Stimulated activated CD4-positive, alpha-beta T cell treated with anti-CD3 and anti-CD28 coated beads, TNF-alpha, amount 100 ng/mL, for 1 hour (primary cell): ENCODE data around the gene ASB16.
A peak's percentile ranks its signal among the peaks of the same experiment; 100 is the strongest.

Experiments
- DNase-seq, 3 donors: peaks; one replicate each; pipeline ENCODE4 v3.0.0-alpha.2; 2020; ENCODE audit warnings: low read depth in 3 of 3, low spot score in 1 of 3

ASB16 gene

DNA sequence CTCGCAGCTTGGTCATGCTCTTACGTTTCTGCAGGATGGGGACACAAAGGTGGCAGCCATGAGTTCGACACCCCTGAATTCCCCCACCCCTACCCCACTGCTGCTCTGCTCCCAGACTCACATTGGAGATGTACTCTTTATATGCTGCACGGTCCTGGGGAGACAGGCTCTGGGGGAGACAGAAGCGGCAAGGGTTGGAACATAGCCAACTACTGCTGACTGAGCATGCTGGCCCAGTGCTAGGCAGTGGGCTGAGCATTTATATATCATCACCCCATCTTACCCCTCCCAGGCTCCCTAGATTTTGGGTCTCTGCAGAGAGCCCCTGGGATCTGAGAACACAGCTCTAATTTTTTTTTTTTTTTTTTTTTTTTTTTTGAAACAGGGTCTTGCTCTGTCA lies 37.2 kb downstream of the ASB16 start:
- DNase-seq: no peak

DNA sequence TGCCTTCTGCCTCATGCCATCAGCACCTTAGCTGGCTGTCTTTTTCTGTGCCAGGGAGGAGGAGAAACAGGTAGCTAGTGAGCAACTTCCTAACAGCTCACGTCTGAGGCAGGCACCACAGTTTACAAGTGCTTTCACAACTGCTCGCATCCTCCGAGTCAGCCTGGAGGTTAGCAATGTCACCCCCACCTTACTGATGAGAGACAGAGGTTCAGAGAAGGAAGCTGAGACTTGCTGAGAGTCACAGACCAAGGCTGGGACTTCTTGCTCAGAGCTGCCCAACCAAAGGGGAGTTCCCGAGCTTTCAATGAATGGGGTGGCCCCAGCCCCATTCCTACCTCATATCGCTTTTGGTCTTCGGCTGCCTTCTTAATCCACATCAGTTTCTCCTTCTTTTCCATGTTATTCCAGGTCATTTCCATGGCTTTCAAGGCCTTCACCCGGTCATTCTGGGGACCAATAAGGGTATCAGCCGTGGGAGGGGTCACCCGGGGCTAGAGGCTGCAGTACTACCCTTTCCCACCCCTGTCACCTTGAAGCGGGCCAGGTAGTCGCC lies 39.4 kb downstream of the ASB16 start:
- no peak for DNase-seq

DNA sequence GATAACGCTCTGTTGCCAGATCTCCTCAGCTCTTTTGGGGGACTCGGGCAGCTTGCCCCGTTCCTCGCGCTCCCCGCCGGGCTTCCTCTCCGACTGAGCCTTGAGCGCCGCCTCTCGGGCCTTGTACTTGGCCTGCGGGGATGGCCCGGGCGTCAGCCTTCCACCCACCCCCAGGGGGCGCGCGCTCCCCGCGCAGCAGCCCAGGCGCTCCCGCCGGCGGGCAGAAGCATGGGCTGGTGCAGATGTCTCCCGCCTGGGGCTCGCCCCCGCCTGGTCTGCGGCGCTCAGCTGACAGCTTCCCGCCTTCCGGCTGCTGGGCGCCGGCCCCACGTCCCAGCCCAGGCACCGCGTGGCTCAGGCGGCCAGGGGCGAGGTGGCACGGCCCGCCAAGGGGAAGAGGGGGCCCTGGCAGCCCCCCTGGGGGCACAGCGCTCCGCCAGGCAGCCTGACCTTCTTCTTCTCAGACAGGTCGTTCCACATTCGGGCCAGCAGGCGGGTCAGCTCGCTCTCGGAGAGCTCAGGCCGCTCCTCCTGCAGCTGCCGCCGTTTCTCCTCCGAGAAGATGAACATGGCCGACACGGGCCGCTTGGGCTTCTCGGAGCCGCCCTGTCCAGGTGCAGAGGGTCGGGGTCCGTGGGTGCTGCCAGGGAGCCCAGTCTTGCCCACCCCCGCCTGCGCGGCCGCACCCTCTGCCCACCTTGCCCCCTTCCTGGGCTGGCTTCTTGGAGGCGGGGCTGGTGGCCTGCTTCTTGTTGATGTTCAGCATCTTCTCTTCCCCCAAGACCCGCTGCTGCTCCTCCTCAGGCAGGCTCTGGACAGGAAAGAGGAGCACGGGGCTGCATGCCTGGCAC lies 40.1 kb downstream of the ASB16 start:
- peak; percentile 78 to 90 (median 87) for DNase-seq

DNA sequence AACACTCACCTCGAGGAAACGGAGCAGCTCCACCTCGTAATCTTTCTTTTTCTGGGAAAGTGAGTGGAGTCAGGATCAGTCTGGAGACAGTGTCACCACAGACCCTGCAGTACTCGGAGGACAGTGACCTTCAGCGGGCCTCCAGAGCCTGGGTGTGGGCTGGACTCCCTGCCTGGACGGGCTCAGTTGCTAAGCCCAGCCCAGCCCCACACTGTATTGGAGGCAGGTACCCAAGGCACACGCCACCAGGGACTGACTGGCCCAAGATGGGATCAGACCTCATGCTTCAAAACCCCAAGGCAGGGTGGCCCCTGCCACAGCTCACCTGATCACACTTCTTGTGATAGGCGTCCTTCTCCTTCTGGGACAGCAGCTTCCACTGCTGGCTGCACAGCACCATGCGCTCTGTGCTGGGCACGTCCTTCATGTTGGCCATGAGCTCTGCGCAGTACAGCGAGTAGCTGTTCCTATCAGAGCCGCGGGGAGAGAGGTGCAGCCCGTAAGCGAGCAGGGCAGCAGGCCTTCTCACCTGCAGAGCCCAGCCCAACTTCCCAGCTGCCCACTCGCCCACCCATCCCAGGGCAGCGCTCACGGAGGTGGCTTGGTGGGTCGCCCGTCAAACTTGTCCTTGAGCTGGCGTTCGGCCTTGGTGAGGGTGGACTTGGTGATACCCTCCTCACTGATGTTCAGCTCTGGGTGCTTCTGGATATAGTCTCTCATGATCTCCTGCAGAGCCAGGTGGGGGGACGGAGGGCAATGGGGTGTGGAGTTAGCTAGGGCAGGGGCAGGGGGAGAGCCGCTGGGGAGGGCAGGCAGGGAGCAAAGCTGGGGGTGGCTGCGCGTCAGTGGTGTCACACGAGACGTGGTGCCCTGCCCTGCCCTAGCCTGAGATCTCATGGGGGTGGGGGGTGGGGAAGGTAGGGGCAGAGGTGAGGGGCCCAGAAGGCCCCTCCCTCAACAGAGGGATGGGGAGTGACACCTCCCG lies 41.1 kb downstream of the ASB16 start:
- DNase-seq: no peak

DNA sequence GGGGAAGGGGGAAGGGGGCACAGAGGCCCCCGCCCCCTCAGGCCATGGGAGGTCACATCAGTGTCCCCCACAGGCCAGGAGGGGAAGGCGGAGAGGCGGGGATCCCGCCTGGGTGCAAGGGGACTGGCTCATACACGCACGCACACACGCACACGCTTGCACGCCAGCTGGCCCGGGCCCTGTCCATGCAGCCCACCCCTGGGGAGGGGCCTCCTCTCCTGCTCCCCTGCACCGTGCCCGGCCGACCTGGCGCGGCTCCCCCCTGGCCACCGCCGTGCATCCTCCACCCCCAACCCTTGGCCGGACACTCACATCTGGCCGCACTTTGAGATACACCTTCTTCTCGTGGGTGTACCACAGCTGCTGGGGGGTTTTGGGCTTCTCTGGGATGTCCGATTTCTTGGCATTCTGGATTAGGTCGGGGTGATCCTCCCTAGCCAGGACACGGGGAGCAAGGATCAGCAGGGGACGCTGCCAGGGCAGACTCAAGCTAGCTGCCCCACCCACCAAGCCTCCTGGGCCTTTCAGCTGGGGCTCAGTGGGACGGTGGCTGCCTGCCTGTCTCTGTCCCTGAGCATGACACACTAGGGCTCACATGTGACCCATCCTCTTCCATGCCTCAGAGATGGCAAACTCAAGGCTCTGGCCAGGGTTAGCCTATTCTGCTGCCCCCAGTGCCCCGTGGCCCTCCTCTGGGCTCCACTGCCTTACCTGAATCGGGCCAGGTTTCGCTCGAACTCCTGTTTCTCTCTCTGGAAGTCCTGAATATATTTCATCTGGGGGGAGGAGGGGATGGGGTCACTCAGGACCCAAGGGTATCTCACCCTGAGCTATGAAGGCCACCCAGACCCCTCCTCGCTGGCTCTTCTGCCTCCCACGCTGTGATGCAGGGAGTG lies 42.3 kb downstream of the ASB16 start:
- DNase-seq: no peak

DNA sequence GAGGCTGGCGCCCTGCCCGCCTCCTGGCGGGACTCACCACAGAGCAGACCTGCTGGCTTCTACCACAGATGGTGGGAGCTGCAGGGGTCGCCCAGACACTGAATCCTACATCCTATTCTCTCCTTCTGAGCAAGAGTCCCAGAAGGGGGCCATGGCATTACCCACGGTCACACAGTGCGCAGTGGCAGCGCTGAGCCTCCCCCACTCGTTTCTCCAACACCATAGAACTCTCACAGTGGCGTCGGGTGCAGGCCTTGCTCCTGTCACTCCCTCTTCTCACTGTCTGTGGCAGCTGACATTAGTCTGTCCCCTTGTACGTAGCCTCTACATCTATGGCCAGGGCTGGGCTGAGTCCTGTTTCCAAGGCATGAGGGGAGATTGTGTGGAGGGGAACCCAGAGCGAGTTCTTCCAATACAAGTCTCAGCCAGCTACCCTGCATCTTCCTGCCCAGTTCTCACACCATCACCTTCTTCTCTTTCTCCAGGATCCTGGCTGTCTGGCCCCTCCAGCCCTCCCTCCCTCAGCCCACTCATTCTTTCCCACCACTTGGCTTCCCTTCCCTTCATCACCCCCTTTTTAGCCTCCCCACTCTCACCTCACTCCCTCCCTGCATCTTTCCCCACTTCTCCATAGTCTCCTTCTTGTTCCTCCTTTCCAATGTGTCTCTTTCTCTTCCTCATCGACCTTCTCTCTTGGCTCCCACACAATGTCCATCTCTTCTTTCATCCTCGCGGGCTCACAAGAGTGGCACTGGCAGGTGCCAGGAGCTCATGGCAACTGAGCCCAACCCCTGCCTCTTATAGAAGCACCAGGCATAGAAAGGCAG lies 43.1 kb downstream of the ASB16 start:
- DNase-seq: no peak

DNA sequence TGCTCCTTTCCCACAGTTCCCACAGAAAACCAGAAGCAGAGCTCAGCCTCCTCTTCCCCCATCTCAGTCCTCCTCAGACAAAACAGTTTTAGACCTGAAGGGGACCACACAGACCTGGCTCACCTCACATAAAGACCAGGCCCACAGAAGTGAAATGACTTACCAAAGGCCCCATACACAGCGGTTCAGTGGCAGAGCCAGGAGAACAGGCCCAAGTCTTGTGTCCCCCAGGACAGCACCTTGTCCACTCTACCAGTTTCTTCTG lies 43.7 kb downstream of the ASB16 start:
- no peak for DNase-seq

DNA sequence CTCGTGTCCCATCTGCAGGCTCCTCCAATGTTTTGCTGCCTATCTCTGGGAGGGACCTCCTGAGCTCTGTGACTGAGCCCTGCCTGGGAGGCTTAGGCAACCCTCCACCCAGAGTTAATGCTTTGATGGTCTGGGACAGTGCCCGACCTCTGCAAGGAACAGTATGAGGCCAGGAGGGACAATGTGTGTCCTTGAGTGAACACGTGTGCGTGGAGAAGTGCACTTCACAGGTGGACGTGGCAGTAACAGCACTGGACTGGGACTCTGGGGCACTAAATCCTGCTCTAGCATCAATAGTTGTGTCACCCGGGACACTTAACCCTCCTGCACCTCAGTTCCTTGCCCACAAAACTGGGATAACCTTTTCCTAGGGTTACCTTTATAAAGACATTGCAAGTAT lies 44.4 kb downstream of the ASB16 start:
- DNase-seq: no peak

DNA sequence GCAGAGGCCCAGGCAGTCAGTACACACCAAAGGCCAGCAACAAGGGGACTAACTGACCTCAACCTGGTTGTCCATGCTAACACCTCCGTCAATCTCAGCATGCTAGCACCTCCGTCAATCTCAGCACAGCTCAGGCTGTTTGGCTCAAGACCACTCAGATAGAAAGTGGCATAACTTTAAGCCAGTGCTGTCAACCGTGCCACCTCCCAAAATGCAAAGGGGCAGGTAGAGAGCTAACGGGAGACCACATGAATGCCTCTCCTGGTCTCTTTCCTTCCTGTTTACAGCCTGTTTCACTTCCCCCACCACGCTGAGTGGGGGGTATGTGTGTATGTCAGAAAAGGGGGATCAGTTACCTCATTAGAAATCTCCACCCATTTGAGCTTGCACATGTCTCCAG lies 45.7 kb downstream of the ASB16 start:
- DNase-seq: no peak

DNA sequence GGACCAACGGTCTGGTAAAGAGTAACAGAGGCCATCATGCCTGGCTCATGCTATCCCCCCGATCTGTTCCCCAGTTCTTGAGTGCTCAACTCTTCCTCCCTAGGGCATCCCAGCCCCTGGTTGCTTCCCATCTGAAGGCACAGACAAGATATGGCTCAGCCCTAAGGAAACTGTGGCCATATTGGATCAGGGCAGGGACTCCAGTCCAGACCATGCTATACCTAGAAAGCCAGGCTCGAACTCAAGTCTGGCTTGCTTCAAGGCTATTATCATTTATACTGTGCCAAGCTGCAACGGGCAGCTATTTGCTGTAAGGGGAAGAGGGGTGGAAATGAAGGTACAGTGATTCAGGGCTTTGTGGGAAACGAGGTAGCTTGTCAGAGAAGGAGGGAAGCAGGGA lies 46.2 kb downstream of the ASB16 start:
- no peak for DNase-seq

DNA sequence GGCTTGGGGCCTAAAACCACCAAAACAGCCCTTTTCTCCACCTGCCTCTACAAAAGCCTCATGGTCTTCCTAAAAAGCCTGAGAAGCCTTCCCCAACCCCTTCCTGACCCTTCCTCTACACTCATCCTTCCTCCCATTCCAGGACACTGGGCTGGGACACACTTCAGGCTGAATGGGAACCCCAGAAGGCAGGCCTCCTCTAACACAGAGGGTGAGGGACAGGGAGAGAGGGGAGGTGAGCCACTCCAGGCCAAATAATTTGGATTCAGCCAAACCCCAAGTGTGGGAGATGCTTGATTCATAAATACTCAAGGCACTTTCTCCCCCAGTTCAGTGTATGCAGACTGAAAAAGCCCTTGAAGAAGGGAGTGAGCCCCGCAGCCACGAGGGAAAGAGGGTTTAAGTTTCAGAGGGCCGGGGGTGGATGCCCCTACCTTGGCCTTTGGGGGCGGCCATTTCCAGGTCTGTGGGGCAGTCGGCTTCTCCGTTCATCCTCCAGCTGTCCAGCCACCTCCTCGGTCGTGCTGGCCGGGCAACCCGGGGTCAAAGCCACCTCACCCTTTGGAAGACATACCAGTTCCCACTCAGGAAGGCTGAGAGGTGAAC lies 47.3 kb downstream of the ASB16 start:
- no peak for DNase-seq

DNA sequence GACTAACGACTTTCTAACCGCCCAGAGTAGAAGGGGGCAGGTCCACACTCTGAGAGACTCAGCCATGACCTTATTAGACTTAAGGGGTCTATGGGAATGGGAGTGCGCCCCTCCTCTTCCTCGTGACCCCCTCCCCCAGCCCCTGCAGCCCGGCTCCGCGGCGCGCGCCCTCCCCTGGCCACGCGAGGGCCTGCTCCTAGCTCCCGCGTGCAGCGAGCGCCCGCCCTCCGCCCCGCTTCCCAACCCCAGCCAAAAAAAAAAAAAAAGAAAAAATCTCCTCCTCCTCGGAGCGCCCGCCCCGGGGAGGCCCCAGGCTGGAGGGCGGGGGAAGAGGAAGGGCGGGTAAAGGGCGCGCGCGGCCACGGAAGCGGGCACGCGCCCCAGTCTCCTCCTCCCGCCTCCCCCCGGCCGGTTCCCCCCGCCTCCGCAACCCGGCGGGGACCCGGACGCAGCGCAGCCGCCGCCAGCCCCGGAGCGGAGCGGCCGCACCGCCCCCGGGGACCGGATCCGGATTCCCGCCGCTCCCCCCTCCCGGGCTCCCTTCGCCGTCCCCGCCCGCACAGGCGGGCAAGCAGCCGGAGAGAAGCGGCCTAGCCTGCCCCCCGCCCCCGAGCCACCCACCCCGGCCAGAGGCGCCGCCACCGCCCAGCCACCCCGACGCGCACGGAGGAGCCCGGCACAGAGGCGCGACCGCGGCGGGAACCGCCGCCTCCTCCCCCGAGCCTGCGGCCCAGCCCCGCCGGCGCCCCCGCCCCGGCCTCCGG lies 48.0 kb downstream of the ASB16 start:
- DNase-seq: peak; percentile 79 to 84 (median 81)

DNA sequence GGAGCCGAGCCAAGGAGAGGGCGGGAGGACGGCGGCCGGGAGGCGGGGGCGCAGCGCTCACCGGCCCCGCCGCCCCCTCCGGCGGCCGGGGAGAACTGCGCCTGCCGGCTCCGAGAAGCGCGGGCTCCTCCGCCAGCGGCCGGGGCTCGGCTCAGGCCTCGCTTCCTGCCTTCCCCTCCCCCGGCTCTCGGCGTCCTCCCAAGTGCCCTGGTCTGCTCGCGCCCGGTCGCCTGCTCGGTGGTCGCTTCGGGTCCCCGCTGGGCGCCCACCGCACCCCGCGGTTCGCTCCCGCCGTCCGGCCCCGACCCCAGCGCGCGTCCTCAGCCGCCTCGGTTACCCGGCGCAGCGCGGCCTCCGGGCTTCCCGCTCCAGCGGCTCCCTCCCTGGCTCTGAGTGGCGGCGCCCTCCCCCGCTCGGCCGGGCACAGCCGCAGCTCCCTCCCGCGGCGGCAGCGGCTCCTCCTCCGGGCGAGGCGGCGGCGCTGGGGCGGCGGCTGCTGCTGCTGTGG lies 48.7 kb downstream of the ASB16 start:
- peak in 2 of 3 donors; percentile 48 to 55 for DNase-seq

DNA sequence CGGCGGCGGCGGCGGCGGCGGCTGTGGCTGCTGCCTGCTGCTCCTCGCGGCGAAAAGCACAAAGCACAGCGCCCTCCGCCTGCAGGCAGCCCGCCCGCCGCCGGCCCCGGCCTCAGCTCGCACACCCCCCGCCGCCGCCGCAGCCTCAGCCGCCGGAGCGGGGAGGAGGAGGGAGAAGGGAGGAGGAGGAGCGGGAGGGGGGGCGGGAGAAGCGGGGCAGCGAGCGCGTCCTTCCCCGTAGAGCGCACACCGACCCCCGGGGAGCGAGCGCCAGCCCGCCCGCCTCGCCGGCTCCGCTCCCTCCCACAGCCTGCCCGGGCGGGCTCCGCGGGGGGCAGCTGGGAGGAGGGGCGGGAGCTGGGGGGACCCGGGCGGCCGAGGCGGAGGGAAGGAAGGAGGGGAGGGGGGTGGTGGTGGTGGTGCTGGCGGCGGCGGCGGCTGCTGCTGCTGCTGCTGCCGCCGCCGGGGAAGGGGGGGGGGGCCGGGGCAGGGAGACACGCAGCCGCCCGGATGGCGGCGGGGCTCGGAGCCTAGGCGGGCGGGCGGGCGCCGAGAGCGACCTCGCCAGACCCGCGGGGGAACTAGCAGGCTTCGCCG lies 49.2 kb downstream of the ASB16 start, which contains the start of gene UBTF:
Gene UBTF (minus strand): TSS at position 60 of the 597 bp plus-strand sequence. CDS start 1,446 bp downstream, outside the sequence.
- DNase-seq: peak in 2 of 3 donors; percentile 53 to 61

DNA sequence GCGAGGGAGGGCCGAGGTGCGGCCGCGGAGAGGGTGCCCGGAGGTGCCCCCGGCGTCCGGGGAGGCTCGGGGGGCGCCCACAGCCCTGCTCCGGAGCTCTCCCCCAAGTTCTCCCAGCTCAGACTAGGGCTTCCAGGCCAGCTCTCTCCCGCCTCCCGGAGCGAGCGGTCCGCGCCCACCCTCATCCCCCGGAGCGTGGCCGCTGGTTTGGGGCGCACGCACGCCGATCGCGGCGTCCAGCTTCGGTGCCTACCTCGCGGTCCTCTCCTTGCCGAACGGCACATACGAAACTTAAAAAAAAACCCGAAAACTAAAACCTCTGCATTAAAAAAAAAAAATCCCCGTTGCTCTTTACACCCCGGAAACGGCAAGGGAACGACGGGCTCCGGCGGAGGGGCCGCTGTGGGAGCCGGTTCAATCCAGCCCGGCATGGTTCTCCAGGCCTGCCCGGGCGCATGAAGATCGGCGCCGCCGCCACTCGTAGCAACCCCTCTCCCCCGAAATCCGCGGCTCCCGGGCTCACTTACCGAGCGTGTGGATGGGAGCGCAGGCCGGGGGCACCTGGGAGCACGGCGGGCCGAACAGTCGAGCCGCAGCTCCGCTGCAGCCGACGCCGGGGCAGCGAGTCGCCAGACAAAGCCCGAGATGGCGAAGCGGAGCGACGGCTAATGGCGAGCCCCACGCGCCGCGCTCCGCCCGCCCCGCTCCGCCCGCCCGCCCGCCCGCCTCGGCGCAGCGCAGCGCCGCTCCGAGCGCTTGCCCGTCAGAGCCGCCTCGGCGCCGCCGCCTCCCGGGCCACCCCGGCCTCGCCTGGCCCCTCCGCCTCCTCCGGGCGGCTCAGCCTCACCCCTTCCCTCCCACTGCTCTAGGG lies 49.9 kb downstream of the ASB16 start:
- peak in 2 of 3 donors; percentile 22 to 44 for DNase-seq

DNA sequence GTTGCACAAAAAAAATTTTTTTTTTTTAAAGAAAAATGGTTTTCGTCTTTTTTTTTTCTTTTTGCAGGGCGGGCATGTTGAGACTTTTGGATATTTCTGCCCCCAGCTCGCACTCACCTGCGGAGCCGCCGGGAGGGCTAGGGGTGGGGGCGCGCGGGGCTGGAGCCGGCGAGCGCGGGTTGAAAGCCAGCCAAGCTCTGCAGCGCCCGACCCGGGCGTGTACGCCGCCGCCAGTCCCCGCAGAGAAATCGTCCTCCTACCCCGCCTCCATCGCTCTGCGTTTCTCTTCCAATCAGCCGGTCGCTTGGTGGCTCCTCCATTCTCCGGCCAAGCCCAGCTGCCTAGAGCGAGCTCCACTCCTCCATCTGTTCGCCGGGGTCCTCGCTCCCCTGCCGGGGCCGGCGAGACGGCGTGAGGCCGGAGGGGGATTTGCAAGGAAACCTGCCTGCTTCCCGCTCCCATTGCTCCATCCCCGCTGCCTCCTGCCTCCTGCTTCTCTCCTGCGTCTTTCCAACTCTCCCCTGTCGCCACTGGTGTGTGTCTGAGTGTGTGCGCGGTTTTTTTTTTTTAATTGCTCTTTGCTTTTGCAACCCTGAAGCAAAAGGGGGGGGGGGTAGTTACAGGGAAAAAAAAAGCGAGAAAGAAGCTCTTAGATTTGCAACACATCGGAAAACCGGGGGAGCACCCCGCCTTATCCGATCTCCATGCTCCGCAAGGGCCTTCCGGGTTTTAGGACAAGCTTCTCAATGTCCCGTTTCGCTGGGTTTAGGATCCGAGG lies 50.8 kb downstream of the ASB16 start:
- peak in 2 of 3 donors; percentile 26 to 38 for DNase-seq

DNA sequence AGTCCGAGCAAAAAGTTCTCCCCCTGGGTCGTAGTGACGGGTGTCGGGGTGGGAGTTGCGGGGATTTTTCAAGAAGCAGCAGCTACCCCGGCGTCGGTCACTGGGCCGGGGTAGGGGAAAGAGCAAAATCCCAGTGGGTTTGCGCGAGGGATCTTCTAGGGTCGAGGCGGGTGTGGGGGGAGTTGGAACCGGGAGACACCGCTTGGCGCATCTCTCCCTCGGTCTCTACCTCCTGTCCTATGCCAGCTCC lies 51.3 kb downstream of the ASB16 start:
- no peak for DNase-seq
